A673 (cell line): ENCODE results near the gene AADACL4. TPM values are rescaled to one million over a fixed set of nuclear protein-coding genes. Genes with fewer than 3 reads are reported as not detected.

Experiments
- BruUV-seq: library from RNA; stranded (reverse); fragments of 400-500 nt; replicated peaks from 2 replicates; lab custom pipeline; 2021; lab: Mats Ljungman, UMichigan
- CTCF ChIA-PET: fragments of 300-600 bp; sonication (Branson Sonifier 250); formaldehyde crosslinking; loops from one replicate; lab custom pipeline; 2022; ENCODE audit warnings: antibody characterized with exemption; lab: Charles Lee
- POLR2A ChIA-PET: fragments of 300-600 bp; sonication (Branson Sonifier 250); formaldehyde crosslinking; loops from one replicate; lab custom pipeline; 2022; ENCODE audit warnings: antibody characterized with exemption; ENCODE audit not compliant: low non-redundant PET; lab: Charles Lee
- DNase-seq: peaks from one replicate; pipeline ENCODE4 v3.0.0-alpha.2; 2015; ENCODE audit warnings: low spot score
- H3K27ac ChIP-seq: fragments of 200-600 bp; sonication (generic); 2 replicates; pipeline ENCODE4 v1.5.1; 2016; ENCODE audit warnings: mixed run types, low read depth, mild to moderate bottlenecking, mixed read lengths, antibody characterized with exemption, low read length; ENCODE audit not compliant: poor library complexity, severe bottlenecking
- H3K27me3 ChIP-seq: fragments of 200-600 bp; sonication (generic); replicated peaks from 2 replicates; pipeline ENCODE4 v1.6.1; 2017; ENCODE audit warnings: mixed run types, low read depth, mild to moderate bottlenecking, mixed read lengths, antibody characterized with exemption, low read length; ENCODE audit not compliant: insufficient read depth, poor library complexity
- H3K36me3 ChIP-seq: fragments of 200-600 bp; sonication (generic); 2 replicates; pipeline ENCODE4 v1.6.1; 2016; ENCODE audit warnings: mixed run types, mild to moderate bottlenecking, mixed read lengths, antibody characterized with exemption, low read length; ENCODE audit not compliant: insufficient read depth, poor library complexity, severe bottlenecking
- H3K4me1 ChIP-seq: fragments of 200-600 bp; sonication (generic); 2 replicates; pipeline ENCODE4 v1.6.1; 2017; ENCODE audit warnings: mixed run types, mild to moderate bottlenecking, mixed read lengths, antibody characterized with exemption, low read length; ENCODE audit not compliant: insufficient read depth, poor library complexity, severe bottlenecking
- H3K4me3 ChIP-seq: fragments of 200-600 bp; sonication (generic); 2 replicates; pipeline ENCODE4 v1.5.1; 2016; ENCODE audit warnings: low read depth, mixed run types, mild to moderate bottlenecking, mixed read lengths, low read length; ENCODE audit not compliant: poor library complexity, severe bottlenecking
- H3K9me3 ChIP-seq: fragments of 200-600 bp; sonication (generic); 2 replicates; pipeline ENCODE4 v1.6.1; 2016; ENCODE audit warnings: mixed run types, low read depth, mild to moderate bottlenecking, mixed read lengths, antibody characterized with exemption, low read length; ENCODE audit not compliant: poor library complexity, severe bottlenecking
- EZH2 ChIP-seq: fragments of 200-600 bp; sonication (generic); IDR thresholded peaks from 2 replicates; pipeline ENCODE4 v1.6.1; 2017; ENCODE audit warnings: borderline replicate concordance, low read depth, mild to moderate bottlenecking, mixed read lengths, antibody characterized with exemption, low read length; ENCODE audit not compliant: poor library complexity, severe bottlenecking
- intact Hi-C: fragments of 100-400 bp; cut with micrococcal nuclease; formaldehyde crosslinking; loops from one replicate; pipeline ENCODE4 v1.10.0; 2022; ENCODE audit not compliant: unreplicated experiment
- total RNA-seq: library from RNA; stranded (reverse); gene quantifications from 2 replicates; pipeline ENCODE4 v1.2.3, GENCODE V29; 2021
- TF ChIP-seq, protein P1 (sequence below): fragments of 300-800, 200-600 bp; sonication (generic); conservative IDR thresholded peaks from 2 replicates; pipeline ENCODE4 v1.5.1; 2017; ENCODE audit warnings: low read depth, mild to moderate bottlenecking, antibody characterized with exemption, low read length, moderate library complexity, mixed read lengths

The AADACL4 gene
- total RNA-seq, 1 experiment from 2014 or later, result 0.43 TPM

DNA sequence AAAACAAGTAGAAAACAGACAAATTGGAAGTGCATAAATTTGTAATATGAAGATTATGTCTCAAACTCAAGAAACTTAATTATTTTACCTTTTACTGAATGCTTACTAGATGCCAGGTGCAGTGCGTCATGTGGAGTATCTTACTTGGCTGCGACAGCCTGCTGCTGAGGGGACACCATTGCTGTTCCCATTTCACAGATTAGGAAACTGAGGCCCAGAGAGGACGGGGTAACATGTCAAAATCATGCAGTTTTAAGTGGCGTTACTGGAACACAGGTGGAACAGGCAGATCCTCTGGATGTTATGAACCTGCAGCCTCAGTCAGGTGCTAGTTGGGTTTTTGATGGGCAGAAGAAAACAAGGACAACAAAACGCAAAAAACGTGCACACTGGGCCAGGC lies 18.6 kb upstream of the AADACL4 start:
- Histone ChIP-seq H3K36me3 (no peaks in the 10 kb centered on the region), H3K27me3 (no peaks in the 10 kb centered on the region), H3K4me1 (peaks cover 5% of the 10 kb centered on the region), H3K4me3 (no peak overlapping the region), H3K27ac (no peak overlapping the region), H3K9me3 (no peaks in the 10 kb centered on the region)
- CTCF ChIA-PET, result no interaction called here
- DNase-seq, result no peak
- BruUV-seq, result no TSS peak
- intact Hi-C loops, result loop anchor here (10.0 kb wide), 1 partner anchor 500 kb away; no protein-coding TSS in a partner anchor
- POLR2A ChIA-PET, result no interaction called here
- TF ChIP-seq, protein P1, sequence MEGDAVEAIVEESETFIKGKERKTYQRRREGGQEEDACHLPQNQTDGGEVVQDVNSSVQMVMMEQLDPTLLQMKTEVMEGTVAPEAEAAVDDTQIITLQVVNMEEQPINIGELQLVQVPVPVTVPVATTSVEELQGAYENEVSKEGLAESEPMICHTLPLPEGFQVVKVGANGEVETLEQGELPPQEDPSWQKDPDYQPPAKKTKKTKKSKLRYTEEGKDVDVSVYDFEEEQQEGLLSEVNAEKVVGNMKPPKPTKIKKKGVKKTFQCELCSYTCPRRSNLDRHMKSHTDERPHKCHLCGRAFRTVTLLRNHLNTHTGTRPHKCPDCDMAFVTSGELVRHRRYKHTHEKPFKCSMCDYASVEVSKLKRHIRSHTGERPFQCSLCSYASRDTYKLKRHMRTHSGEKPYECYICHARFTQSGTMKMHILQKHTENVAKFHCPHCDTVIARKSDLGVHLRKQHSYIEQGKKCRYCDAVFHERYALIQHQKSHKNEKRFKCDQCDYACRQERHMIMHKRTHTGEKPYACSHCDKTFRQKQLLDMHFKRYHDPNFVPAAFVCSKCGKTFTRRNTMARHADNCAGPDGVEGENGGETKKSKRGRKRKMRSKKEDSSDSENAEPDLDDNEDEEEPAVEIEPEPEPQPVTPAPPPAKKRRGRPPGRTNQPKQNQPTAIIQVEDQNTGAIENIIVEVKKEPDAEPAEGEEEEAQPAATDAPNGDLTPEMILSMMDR, result no peak
- no peak for TF ChIP-seq EZH2

DNA sequence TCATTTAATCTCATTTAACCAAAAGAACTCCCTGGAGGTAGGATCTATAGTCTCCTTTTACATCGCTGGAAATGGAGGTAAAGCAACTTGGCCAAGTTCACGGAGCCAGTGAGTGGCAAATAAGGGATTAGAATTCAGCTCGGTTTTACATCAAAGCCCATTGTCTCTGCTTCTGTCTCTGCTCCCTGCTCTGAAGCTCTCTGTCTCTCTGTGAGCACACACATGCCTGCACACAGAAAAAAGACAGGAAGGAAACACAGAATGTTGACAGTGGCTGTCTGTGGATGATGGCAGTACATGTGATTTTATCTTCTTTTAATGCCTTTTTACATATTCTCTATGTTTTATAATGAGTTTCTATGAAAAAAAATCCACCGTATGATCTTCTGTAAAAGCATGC lies 17.0 kb upstream of the AADACL4 start:
- peaks cover 5% of the 10 kb centered on the region for H3K4me1 ChIP-seq
- no peak overlapping the region for H3K4me3 ChIP-seq
- DNase-seq, result no peak
- intact Hi-C loops, result loop anchor here (10.0 kb wide), 1 partner anchor 502 kb away; no protein-coding TSS in a partner anchor
- H3K36me3 ChIP-seq, result no peaks in the 10 kb centered on the region
- no peak overlapping the region for H3K27ac ChIP-seq
- POLR2A ChIA-PET, result no interaction called here
- no peaks in the 10 kb centered on the region for H3K27me3 ChIP-seq
- BruUV-seq, result no TSS peak
- CTCF ChIA-PET, result no interaction called here
- no peak for TF ChIP-seq EZH2
- TF ChIP-seq, protein P1, result no peak
- H3K9me3 ChIP-seq, result no peaks in the 10 kb centered on the region

DNA sequence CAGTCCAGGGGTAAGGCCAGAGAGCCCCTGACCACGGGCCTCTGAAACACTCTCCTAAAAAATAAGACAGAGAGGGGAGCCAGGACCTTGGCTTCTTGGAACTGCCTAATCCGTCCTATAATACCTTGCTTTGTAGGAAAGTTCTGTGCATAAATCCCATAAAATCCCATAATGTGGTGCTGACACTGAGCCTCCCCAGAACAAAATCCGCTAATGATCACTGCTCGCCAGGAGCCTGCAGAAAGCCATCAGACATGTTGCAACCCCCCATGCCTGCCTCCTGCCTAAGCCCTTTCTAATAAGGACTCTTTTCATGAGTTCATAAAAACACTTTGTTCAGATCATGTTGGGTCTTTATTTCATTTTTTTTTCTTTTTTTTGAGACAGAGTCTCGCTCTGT lies 16.6 kb upstream of the AADACL4 start:
- CTCF ChIA-PET, result no interaction called here
- BruUV-seq, result no TSS peak
- TF ChIP-seq, protein P1, result no peak
- TF ChIP-seq EZH2, result no peak
- POLR2A ChIA-PET, result no interaction called here
- intact Hi-C loops, result loop anchor here (10.0 kb wide), 1 partner anchor 502 kb away; no protein-coding TSS in a partner anchor
- H3K36me3 ChIP-seq, result no peaks in the 10 kb centered on the region
- DNase-seq, result no peak
- H3K27ac ChIP-seq, result no peak overlapping the region
- no peak overlapping the region for H3K4me3 ChIP-seq
- H3K27me3 ChIP-seq, result no peaks in the 10 kb centered on the region
- no peaks in the 10 kb centered on the region for H3K9me3 ChIP-seq
- H3K4me1 ChIP-seq, result peaks cover 5% of the 10 kb centered on the region
